Prostate gland (tissue), 2 donors: Measurements from ENCODE around the gene ANKRD42. TPM values are rescaled to one million over a fixed set of nuclear protein-coding genes. Genes with fewer than 3 reads are reported as not detected.
A peak's percentile ranks its signal among the peaks of the same experiment; 100 is the strongest.

Experiments used
- DNase-seq: peaks from one replicate; pipeline ENCODE4 v3.0.0-alpha.2; 2019; ENCODE audit warnings: low spot score
- H3K27ac ChIP-seq, 2 donors: fragments of 200-600 bp; sonication (generic); 2 replicates each; pipeline ENCODE4 v1.5.1; 2017 to 2019
- H3K27me3 ChIP-seq: fragments of 200-600 bp; sonication (generic); replicated peaks from 2 replicates; pipeline ENCODE4 v1.5.1; 2019; ENCODE audit not compliant: insufficient read depth
- H3K36me3 ChIP-seq, 2 donors: fragments of 200-600 bp; sonication (generic); 1 replicate in 1 of 2; 2 replicates in 1 of 2; pipeline versions ENCODE4 v1.5.1 to v1.8.1; 2017 to 2019
- H3K4me1 ChIP-seq: fragments of 200-600 bp; sonication (generic); replicated peaks from 2 replicates; pipeline ENCODE4 v1.5.1; 2019
- H3K4me3 ChIP-seq, 2 donors: fragments of 200-600 bp; sonication (generic); 2 replicates each; pipeline ENCODE4 v1.5.1; 2017 to 2019
- H3K9me3 ChIP-seq: fragments of 200-600 bp; sonication (generic); 2 replicates; pipeline ENCODE4 v1.5.1; 2017
- CTCF ChIP-seq, 4 experiments: fragments of 200-600 bp in 2 of 4; fragments of 450-650 bp in 2 of 4; sonication (generic) in 2 of 4; IDR thresholded peaks; 1 replicate in 3 of 4; 2 replicates in 1 of 4; pipeline ENCODE4 v1.5.1; 2016 to 2019; ENCODE audit warnings: antibody characterized with exemption in 4 of 4, mild to moderate bottlenecking in 2 of 4, moderate library complexity in 2 of 4
- POLR2A ChIP-seq: fragments of 450-650 bp; IDR thresholded peaks from one replicate; pipeline ENCODE4 v1.6.1; 2016; ENCODE audit warnings: antibody characterized with exemption, mild to moderate bottlenecking
- POLR2AphosphoS5 ChIP-seq: sonication (generic); formaldehyde crosslinking; IDR thresholded peaks from one replicate; pipeline ENCODE4 v1.6.1; 2017; ENCODE audit warnings: antibody characterized with exemption
- WGBS: methylation state at CpG from one replicate; pipeline ENCODE4 v1.1.5; 2018; 5-methylcytosine and 5-hydroxymethylcytosine counted together
- intact Hi-C: fragments of 100-400 bp; cut with DNase I; formaldehyde crosslinking; loops from one replicate; pipeline ENCODE4 v1.14.2; 2022
- total RNA-seq, 2 donors: library from RNA; depleted of rRNA; stranded (reverse); fragments of >200 nt; gene quantifications; one replicate each; pipeline ENCODE4 v1.1.0, GENCODE V29; 2016

ANKRD42 gene
- total RNA-seq, 2 donors from 2014 or later = 11.6 to 24.5 TPM

- peaks cover 0 to 15% of the 10 kb centered on the region in 2 donors for H3K36me3 ChIP-seq
- no peaks in the 10 kb centered on the region for H3K9me3 ChIP-seq
- H3K4me3 ChIP-seq = no peak overlapping the region
- no peak for TF ChIP-seq POLR2AphosphoS5
- TF ChIP-seq POLR2A = no peak
- no peak for TF ChIP-seq CTCF (IDR thresholded peaks at IDR 0.05)
- WGBS = 96% methylated on average over 4 of the region's 4 CpGs
- peaks cover 1% of the 10 kb centered on the region for H3K4me1 ChIP-seq
- H3K27me3 ChIP-seq = no peaks in the 10 kb centered on the region
- intact Hi-C loops = no loop called here
- H3K27ac ChIP-seq = no peak overlapping the region
- no peak for DNase-seq
These were observed 6.0 kb upstream of the ANKRD42 start for GRCh38 chr11:83187465-83187864.

GRCh38 chr11:83191491-83191890 lies 2.0 kb upstream of the ANKRD42 start:
- TF ChIP-seq CTCF (IDR thresholded peaks at IDR 0.05) = no peak
- TF ChIP-seq POLR2A = no peak
- intact Hi-C loops = loop anchor here (5.0 to 10.0 kb wide), 3 partner anchors 34 to 289 kb away; partner anchors contain the start of genes DDIAS, PCF11, PRCP and RAB30
- Histone ChIP-seq H3K27ac (no peak overlapping the region), H3K4me1 (peaks cover 8% of the 10 kb centered on the region), H3K36me3 (peaks cover 0 to 6% of the 10 kb centered on the region in 2 donors), H3K4me3 (no peak overlapping the region), H3K27me3 (no peaks in the 10 kb centered on the region), H3K9me3 (no peaks in the 10 kb centered on the region)
- no peak for DNase-seq
- WGBS = 95% methylated on average over 5 of the region's 5 CpGs

- Histone ChIP-seq H3K4me3 (no peak overlapping the region), H3K9me3 (no peaks in the 10 kb centered on the region), H3K27ac (peak overlapping the region in 1 of 2 donors; percentile 80), H3K36me3 (peaks cover 0 to 6% of the 10 kb centered on the region in 2 donors), H3K4me1 (peaks cover 10% of the 10 kb centered on the region), H3K27me3 (no peaks in the 10 kb centered on the region)
- WGBS = 83% methylated on average over 11 of the region's 11 CpGs
- intact Hi-C loops = loop anchor here (2.0 to 10.0 kb wide), 4 partner anchors 35 to 290 kb away; partner anchors contain the start of genes CCDC90B, DDIAS, PCF11 and PRCP
- TF ChIP-seq POLR2A (no peak), POLR2AphosphoS5 (no peak), CTCF (IDR thresholded peaks at IDR 0.05) (no peak)
- DNase-seq = no peak
These were observed 1.5 kb upstream of the ANKRD42 start for GRCh38 chr11:83191986-83192385.

- WGBS = 10% methylated on average over 8 of the region's 8 CpGs
- Histone ChIP-seq H3K4me3 (peak overlapping the region; percentile 49 to 62), H3K4me1 (peaks cover 10% of the 10 kb centered on the region), H3K36me3 (peaks cover 0 to 6% of the 10 kb centered on the region in 2 donors), H3K27ac (peak overlapping the region; percentile 80 to 85), H3K9me3 (no peaks in the 10 kb centered on the region), H3K27me3 (no peaks in the 10 kb centered on the region)
- no peak for TF ChIP-seq CTCF (IDR thresholded peaks at IDR 0.05)
- no peak for TF ChIP-seq POLR2AphosphoS5
- no peak for TF ChIP-seq POLR2A
- intact Hi-C loops = loop anchor here (2.0 to 10.0 kb wide), 4 partner anchors 35 to 290 kb away; partner anchors contain the start of genes CCDC90B, DDIAS, PCF11 and PRCP
- no peak for DNase-seq
These were observed 786 bp upstream of the ANKRD42 start for GRCh38 chr11:83192606-83193245.
